OCI-M1 (cell line): ENCODE data around the gene HIRA.

Experiments used
- DNase-seq: peaks from one replicate; lab custom pipeline; 2025; lab: John Stamatoyannopoulos, UW

HIRA gene

DNA sequence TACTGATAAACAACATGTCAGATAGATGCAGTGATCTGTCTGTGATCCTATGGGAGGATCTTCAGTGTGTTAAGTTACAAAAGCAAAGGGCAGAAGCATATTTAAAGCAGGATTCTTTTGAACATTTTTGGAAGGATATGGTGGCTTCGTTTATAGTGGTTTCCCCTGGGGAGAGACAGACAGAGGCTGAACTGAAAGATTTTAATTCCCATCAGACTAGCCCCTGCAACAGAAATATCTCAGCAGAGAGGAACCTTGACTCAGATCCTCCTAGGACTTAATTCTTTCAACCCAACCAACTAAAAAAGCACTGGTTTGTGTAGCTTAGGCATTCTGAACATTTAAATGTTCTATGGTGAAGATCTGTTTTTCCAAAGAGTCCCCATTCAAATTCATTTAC is 145.7 kb downstream of the HIRA start:
- no peak for DNase-seq
